Thymus (tissue), 11 donors: ENCODE results near the gene FHL1. TPM values are rescaled to one million over a fixed set of nuclear protein-coding genes. Genes with fewer than 3 reads are reported as not detected.

Experiments
- DNase-seq, 9 donors: peaks; one replicate each; pipeline ENCODE4 v3.0.0-alpha.2; 2013; ENCODE audit warnings: low spot score in 9 of 9, low read depth in 6 of 9, missing footprints in 1 of 9
- H3K27ac ChIP-seq, 2 donors: one replicate each; pipeline ENCODE4 v1.5.1; 2013; ENCODE audit warnings: control low read depth in 1 of 2, low read depth in 1 of 2, low read length in 1 of 2, mild to moderate bottlenecking in 1 of 2, moderate library complexity in 1 of 2
- H3K27me3 ChIP-seq, 2 donors: one replicate each; pipeline ENCODE4 v1.5.1; 2013; ENCODE audit warnings: low read length in 1 of 2; ENCODE audit not compliant: control insufficient read depth in 2 of 2, insufficient read depth in 1 of 2
- H3K36me3 ChIP-seq, 2 donors: one replicate each; pipeline ENCODE4 v1.5.1; 2013; ENCODE audit warnings: low read length in 1 of 2, mild to moderate bottlenecking in 1 of 2, moderate library complexity in 1 of 2; ENCODE audit not compliant: control insufficient read depth in 2 of 2, insufficient read depth in 2 of 2
- H3K4me1 ChIP-seq, 2 donors: one replicate each; pipeline ENCODE4 v1.5.1; 2013; ENCODE audit warnings: low read length in 2 of 2; ENCODE audit not compliant: control insufficient read depth in 2 of 2, insufficient read depth in 2 of 2
- H3K4me3 ChIP-seq, 2 donors: one replicate each; pipeline ENCODE4 v1.5.1; 2013; ENCODE audit warnings: low read length in 2 of 2, control low read depth in 1 of 2, mild to moderate bottlenecking in 1 of 2
- H3K9me3 ChIP-seq, 2 donors: one replicate each; pipeline ENCODE4 v1.5.1; 2013; ENCODE audit warnings: low read length in 1 of 2, mild to moderate bottlenecking in 1 of 2; ENCODE audit not compliant: control insufficient read depth in 2 of 2, insufficient read depth in 1 of 2
- WGBS: extraction: QIAGEN DNeasy Blood & Tissue Kit; methylation state at CpG from one replicate; pipeline ENCODE4 v1.1.7; 2013; 5-methylcytosine and 5-hydroxymethylcytosine counted together
- polyA plus RNA-seq: library from polyadenylated mRNA; stranded (reverse); fragments of 200-250 nt; gene quantifications from one replicate; pipeline ENCODE4 v1.2.3, GENCODE V29; 2013
- total RNA-seq: library from RNA; stranded (reverse); fragments of 120-200 nt; gene quantifications from one replicate; pipeline ENCODE4 v1.2.4, GENCODE V29; 2013
- donor health status: healthy.

FHL1 gene
- total and polyA plus RNA-seq, 2 donors, result 6.1 to 88.1 TPM

DNA sequence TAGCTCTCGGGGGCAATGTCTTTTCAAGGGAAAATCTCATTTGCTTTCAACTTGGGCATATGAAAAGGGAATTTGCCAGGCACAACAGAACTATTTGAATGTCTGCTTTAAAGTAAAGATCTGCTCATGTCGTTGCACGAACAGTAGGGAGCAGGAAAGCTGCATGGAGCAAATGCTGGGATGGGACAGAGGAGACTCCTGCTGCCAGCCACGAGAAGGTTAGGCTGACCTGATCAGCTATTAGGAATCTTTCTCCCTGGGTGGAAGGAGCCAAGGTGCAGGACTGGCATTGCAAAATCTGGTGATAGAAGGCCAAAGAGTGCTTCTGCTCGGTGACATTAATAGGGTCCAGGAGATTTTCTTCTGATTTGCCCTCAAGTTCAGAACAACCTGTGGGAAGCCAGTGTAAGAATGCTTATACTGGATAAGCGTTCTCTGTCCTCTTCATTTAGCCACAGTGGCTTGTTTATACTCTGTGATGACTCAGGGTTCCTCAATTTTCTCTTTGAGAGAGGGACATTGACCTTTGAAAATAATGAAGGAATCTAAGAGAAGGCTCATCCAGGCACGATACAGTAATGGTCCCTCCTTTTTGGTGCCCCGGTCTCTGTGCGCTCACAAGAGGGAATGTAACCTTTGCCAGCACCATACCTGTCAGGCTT, 22.9 kb downstream of the FHL1 start:
- DNase-seq, result no peak
- H3K36me3 ChIP-seq, result no peaks in the 10 kb centered on the region
- H3K9me3 ChIP-seq, result no peaks in the 10 kb centered on the region
- H3K27ac ChIP-seq, result no peak overlapping the region
- H3K4me1 ChIP-seq, result no peaks in the 10 kb centered on the region
- WGBS, result 95% methylated on average over 9 of the region's 9 CpGs
- H3K27me3 ChIP-seq, result no peaks in the 10 kb centered on the region
- H3K4me3 ChIP-seq, result no peak overlapping the region

DNA sequence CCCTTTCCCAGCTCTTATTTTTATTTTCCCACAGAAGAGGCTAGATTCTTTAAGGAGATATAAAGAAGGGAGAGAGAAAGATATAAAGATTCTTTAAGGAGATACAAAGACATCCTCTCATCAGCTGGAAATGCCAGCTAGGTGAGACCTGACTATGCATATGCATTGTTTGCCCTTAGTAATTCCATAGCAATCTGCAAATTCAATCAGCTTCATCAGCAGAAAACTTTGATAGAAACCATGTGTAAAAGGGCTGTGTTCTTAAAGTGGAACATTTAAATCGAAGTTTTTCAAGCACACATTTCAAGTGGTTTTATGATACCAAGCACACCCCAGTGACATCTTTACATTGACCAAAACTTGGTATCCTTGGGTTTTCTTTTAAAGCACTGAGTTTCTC, 24.1 kb downstream of the FHL1 start:
- WGBS, result 98% methylated on average over 1 of the region's 1 CpG
- Histone ChIP-seq H3K4me1 (no peaks in the 10 kb centered on the region), H3K36me3 (no peaks in the 10 kb centered on the region), H3K4me3 (no peak overlapping the region), H3K27ac (no peak overlapping the region), H3K9me3 (no peaks in the 10 kb centered on the region), H3K27me3 (no peaks in the 10 kb centered on the region)
- DNase-seq, result no peak

DNA sequence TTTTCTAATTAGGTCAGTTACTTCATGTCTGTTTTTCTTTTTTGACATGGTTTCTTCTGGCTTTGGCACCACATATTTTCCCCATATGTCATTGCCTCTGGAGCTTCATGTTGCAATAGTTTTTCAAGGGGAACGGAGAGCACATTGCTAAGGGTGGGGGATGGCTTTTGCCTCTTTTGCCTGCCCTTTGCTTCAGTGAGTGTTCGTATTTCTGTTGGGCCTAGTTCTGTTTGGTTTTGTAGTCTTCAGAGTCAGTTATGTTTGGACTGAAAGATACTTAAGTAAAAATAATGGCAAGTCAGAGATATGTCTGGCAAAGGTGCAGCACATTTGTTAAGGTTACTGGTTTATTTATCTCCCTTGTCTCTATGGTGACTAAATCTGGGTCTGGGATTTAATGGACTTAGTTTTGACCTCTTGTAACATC, 29.1 kb downstream of the FHL1 start:
- 94% methylated on average over 2 of the region's 2 CpGs for WGBS

DNA sequence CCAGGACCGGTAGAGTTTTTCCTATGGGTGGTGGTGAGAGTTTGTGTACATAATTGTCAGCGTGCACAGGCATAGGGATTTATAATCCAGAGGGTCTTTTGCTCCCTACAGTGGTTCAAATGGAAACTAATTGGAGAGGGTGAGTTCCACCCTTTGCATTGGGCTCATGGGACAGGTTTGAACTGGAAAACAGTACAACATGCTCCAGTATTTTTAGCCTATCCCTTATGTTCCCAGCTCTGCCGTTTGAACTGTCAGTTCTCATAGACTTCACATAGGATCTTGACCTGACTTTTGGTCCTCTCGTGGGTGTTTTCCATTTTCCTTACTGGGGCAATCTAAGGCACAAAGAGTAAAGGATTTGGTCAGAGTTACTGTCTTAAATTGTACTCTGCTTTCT, 31.8 kb downstream of the FHL1 start:
- Histone ChIP-seq H3K27ac (no peak overlapping the region), H3K4me1 (no peaks in the 10 kb centered on the region), H3K36me3 (no peaks in the 10 kb centered on the region), H3K4me3 (no peak overlapping the region), H3K9me3 (no peaks in the 10 kb centered on the region), H3K27me3 (no peaks in the 10 kb centered on the region)
- DNase-seq, result no peak
- WGBS, result 99% methylated on average over 4 of the region's 4 CpGs

More for the DNA sequence above, 29.1 kb downstream of the FHL1 start:
- no peaks in the 10 kb centered on the region for H3K9me3 ChIP-seq
- no peaks in the 10 kb centered on the region for H3K27me3 ChIP-seq
- H3K4me3 ChIP-seq, result no peak overlapping the region
- no peaks in the 10 kb centered on the region for H3K36me3 ChIP-seq
- H3K4me1 ChIP-seq, result no peaks in the 10 kb centered on the region
- DNase-seq, result no peak
- no peak overlapping the region for H3K27ac ChIP-seq

DNA sequence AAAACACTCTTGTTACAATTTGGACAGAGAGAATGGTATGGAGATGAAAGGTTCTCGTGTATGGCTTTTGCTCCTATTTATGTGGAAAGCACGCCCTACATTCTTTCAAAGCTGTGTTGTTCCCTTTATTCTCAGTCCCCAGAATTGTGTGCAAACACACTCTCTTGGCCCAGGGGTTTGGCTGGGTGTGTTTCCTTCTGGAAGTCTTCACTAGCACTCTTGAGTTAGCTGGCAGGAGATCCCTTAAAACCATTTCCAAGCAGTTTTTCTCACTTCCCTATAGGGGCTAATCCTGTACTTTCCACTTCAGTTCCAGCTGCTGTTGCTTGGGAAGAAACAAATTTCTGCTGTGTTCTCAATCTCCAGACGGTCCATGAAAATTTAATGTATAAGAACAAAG, 35.1 kb downstream of the FHL1 start:
- Histone ChIP-seq H3K27ac (no peak overlapping the region), H3K36me3 (no peaks in the 10 kb centered on the region), H3K4me3 (no peak overlapping the region), H3K4me1 (no peaks in the 10 kb centered on the region), H3K9me3 (no peaks in the 10 kb centered on the region), H3K27me3 (no peaks in the 10 kb centered on the region)
- 97% methylated on average over 3 of the region's 3 CpGs for WGBS
- DNase-seq, result no peak

DNA sequence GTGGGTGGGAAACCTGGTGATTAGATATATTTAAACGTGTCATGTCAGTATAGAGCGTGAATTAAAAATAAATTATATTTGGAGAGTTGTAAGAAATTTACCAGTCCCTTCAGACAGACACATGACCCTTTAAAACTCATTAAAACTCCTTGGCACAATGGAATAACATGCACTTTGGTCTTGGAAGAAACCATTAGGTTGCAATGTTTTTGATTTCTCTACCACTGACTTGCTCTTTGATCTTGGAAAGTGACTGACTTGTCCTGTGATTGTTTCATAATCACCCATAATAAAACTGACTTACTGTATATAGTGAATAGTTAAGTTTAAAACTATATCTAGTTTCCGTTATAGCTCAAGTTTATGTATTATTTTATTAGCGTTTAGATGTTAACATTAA, 35.8 kb downstream of the FHL1 start:
- no peak for DNase-seq
- Histone ChIP-seq H3K4me1 (no peaks in the 10 kb centered on the region), H3K4me3 (no peak overlapping the region), H3K27me3 (no peaks in the 10 kb centered on the region), H3K36me3 (no peaks in the 10 kb centered on the region), H3K9me3 (no peaks in the 10 kb centered on the region), H3K27ac (no peak overlapping the region)
- WGBS, result 98% methylated on average over 4 of the region's 4 CpGs

DNA sequence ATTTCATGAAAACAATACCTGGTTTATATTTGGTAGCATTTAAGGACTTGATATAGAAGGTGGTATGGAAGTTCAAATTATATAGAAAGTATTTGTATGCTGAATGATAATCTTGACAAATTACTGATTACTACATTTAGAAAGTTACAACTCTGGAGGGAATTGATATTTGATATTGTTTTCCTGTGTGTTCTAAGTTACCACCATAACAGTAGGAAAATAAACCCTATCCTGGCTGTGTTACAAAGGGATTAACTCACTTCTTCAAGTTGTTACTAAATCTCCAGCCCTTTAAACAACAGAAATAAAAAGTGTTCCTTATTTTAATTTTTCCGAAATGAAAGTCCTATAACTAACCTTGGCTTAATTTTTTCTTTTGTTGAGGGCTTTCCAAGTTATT, 36.6 kb downstream of the FHL1 start:
- no peak overlapping the region for H3K27ac ChIP-seq
- no peaks in the 10 kb centered on the region for H3K4me1 ChIP-seq
- DNase-seq, result no peak
- H3K9me3 ChIP-seq, result no peaks in the 10 kb centered on the region
- H3K27me3 ChIP-seq, result no peaks in the 10 kb centered on the region
- 98% methylated on average over 1 of the region's 1 CpG for WGBS
- H3K36me3 ChIP-seq, result no peaks in the 10 kb centered on the region
- no peak overlapping the region for H3K4me3 ChIP-seq

DNA sequence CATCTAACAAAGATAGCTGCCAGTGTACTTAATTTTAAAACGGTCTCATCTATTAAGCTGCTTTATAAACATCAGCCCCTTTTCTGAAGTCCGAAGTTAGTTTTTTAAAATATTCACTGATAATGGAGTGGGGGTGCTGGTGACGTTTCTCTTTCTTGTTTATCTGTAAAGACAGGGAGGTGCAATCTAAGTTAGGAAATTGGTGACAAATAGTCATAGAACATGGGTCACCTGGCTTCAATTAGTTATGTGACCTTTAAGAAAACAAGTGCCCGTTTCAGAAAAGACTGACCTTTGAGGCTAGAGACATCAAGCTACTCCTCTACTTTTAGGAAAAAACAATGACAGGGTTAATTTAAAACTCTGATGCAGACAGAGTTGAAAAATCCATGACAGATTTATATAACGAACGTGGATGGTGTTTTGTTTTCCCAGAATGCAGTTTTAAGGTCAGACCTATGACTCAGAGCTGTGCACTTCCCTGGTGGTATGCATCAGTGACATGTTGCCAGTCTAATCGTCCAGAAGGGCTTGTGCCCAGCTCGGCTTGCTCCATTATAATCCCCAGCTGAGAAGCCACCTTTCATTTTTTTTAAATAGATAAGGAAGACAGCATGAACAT, 38.2 kb downstream of the FHL1 start:
- Histone ChIP-seq H3K36me3 (no peaks in the 10 kb centered on the region), H3K4me1 (no peaks in the 10 kb centered on the region), H3K27ac (no peak overlapping the region), H3K27me3 (no peaks in the 10 kb centered on the region), H3K4me3 (no peak overlapping the region), H3K9me3 (no peaks in the 10 kb centered on the region)
- WGBS, result 87% methylated on average over 8 of the region's 8 CpGs
- no peak for DNase-seq

DNA sequence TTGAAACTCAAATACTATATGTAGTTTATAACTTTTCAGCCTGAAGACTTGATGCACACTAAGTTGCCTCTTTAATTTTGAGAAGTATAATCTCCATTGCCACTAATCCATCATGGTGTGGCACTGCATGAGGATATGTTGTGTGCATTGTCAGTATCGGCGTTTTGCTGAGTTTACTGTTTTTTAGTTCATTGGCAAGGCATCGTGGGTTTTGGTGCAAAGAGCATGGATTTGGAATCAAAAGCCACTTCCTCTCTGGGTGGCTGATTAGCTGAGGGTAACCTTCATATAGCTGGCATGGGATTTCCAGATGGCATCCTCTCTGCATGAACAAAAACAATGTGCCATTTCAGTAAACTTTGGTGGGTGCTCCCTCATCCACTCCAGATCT, 38.7 kb downstream of the FHL1 start:
- Histone ChIP-seq H3K36me3 (no peaks in the 10 kb centered on the region), H3K4me3 (no peak overlapping the region), H3K27me3 (no peaks in the 10 kb centered on the region), H3K4me1 (no peaks in the 10 kb centered on the region), H3K27ac (no peak overlapping the region), H3K9me3 (no peaks in the 10 kb centered on the region)
- DNase-seq, result no peak
- 38% methylated on average over 3 of the region's 3 CpGs for WGBS
